ENCODE results near the gene SERPINE3.

- TF ChIP-seq CTCF (IDR thresholded peaks at IDR 0.05; ENCODE audit: insufficient read depth, low read length) (no peak), GABPA (IDR thresholded peaks at IDR 0.05; ENCODE audit: low read depth) (no peak), REST (IDR thresholded peaks at IDR 0.05; ENCODE audit: insufficient replicate concordance, low read depth) (no peak), POLR2AphosphoS5 (IDR thresholded peaks at IDR 0.05; ENCODE audit: low read depth) (no peak), SPI1 (IDR thresholded peaks at IDR 0.05; ENCODE audit: borderline replicate concordance, low read depth) (no peak)
These were observed 5.7 kb upstream of the SERPINE3 start for GRCh38 chr13:51333826-51334225.

All from HL-60 (cell line).